GM10248 (cell line): ENCODE data around the gene MYH14.

Source experiments
- CTCF ChIA-PET: fragments of 300-600 bp; sonication (Branson Sonifier 250); formaldehyde crosslinking; extraction: SDS; loops from one replicate; lab custom pipeline; 2021; ENCODE audit warnings: antibody characterized with exemption; lab: Yijun Ruan, JAX
- POLR2A ChIA-PET: fragments of 350-650 bp; sonication (Branson Sonifier 250); formaldehyde crosslinking; extraction: SDS; loops from one replicate; lab custom pipeline; 2020; ENCODE audit warnings: antibody characterized with exemption; lab: Yijun Ruan, JAX
- DNase-seq: peaks from one replicate; pipeline ENCODE4 v3.0.0; 2012; ENCODE audit errors: extremely low spot score
- TF ChIP-seq, protein P1 (sequence below): IDR thresholded peaks from 2 replicates; pipeline ENCODE4 v1.5.1; 2012; ENCODE audit warnings: mild to moderate bottlenecking, low read depth; ENCODE audit errors: extremely low read depth, missing control alignments, control extremely low read depth

MYH14 gene

DNA sequence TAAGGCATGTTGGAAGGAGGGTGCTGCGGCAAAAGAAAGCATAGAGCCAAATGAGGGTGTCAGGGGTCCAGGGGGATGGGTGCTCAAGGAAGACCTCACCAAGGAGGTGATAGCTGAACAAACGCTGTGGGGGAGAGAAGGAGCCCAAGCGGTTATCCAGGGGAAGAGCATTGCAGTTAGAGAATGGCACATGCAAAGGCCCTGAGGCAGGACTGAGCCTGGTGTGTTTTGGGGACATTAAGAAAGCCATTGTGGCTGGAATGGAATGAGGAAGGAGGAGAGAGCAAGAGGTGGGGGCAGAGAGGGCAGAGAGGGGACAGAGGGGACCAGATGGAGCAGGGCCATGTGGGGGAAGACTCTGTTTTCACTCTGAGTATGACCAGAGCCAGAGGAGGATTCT lies 6.1 kb upstream of the MYH14 start:
- TF ChIP-seq, protein P1, sequence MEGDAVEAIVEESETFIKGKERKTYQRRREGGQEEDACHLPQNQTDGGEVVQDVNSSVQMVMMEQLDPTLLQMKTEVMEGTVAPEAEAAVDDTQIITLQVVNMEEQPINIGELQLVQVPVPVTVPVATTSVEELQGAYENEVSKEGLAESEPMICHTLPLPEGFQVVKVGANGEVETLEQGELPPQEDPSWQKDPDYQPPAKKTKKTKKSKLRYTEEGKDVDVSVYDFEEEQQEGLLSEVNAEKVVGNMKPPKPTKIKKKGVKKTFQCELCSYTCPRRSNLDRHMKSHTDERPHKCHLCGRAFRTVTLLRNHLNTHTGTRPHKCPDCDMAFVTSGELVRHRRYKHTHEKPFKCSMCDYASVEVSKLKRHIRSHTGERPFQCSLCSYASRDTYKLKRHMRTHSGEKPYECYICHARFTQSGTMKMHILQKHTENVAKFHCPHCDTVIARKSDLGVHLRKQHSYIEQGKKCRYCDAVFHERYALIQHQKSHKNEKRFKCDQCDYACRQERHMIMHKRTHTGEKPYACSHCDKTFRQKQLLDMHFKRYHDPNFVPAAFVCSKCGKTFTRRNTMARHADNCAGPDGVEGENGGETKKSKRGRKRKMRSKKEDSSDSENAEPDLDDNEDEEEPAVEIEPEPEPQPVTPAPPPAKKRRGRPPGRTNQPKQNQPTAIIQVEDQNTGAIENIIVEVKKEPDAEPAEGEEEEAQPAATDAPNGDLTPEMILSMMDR, result no peak
- ChIA-PET CTCF (no interaction called here), POLR2A (no interaction called here)
- DNase-seq, result no peak

DNA sequence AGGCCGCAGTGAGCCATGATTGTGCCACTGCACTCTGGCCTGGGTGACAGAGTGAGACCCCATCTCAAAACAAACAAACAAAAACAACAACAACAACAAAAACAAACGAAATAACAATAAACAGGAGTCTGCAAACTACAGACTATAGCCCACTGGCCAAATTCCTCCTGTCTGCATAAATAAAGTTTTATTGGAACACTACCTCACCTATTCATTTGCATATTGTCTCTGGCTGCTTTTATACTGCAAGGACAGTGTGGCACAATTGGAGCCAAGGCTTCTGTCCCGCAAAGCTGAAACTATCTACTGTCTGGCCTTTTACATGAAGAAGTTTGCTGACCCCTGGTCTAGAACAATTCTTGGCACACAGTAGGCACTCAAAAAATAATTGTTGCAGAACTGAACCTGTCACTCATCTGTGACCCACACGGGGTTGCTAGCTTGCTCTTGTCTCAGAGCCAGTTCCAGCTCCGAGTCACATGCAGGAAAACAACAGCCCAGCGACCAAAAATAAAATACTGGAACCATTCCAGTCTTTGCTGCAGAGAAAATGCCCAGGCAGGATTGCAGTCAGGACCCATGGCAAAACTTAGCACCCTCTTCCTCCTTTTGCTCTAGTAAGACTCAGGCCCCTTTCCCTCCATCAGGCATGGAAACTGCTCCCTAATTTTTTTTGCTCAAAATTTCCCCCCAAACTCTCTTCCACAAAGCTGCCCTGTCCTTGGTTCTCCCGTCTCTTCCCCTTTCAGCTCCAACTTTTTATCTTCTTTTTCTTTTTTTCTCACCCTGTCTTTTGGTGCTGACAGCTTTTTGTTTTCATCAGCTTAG lies 4.8 kb upstream of the MYH14 start:
- ChIA-PET POLR2A (interaction anchor here (0.6 kb wide), 1 partner anchor 410 kb away, joined by 3 read pairs; no protein-coding TSS in a partner anchor), CTCF (no interaction called here)
- TF ChIP-seq, protein P1, result no peak
- no peak for DNase-seq

DNA sequence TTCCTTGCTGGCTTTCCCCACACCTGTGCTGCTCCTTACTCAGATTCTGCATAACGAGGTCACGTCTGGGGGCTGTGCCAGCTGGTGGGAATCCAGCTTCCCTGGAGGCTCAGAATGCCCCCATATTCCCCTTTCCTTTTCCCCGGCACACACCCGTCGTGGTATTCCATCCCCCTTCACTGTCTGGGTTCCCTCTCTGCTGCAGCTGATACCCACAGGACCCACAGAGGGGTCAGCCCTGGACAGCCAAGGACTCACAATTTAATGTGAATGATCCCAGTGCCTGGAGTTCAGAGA lies 4.2 kb upstream of the MYH14 start:
- CTCF ChIA-PET, result no interaction called here
- POLR2A ChIA-PET, result no interaction called here
- no peak for DNase-seq
- TF ChIP-seq, protein P1, result no peak

DNA sequence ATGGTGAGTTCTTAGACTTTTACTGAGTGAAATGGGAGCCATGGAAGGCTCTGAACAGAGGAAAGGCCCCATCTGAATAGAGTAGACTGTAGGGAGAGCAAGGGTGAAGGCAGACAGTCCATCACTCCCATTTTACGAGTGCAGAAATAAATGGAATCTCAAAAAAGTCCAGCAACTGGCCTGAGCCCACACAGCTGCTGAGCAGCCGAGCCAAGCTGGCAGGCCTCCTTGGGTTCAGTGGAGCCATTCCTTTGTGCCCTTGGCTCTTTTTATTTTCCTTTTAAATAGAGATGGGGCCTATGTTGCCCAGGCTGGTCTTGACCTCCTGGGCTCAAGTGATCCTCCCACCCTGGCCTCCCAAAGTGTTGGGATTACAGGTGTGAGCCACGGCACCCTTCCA lies 1.0 kb upstream of the MYH14 start:
- TF ChIP-seq, protein P1, result no peak
- ChIA-PET CTCF (no interaction called here), POLR2A (no interaction called here)
- DNase-seq, result no peak

DNA sequence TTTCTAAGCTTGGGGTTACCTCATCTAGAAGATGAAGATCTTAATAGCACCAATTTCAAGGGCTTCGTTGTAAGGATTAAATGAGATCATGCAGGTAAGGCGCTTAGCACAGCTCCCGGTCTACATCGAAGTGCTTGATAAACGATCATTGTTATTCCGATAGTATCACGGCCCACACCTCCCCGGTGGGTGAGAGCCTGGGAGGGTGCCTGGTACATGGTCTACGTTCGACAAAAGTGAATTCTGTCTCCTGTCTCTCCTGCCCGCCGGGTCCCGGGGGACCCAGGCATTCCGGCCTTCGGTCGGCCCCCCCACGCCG lies 501 bp upstream of the MYH14 start:
- no peak for DNase-seq
- TF ChIP-seq, protein P1, result no peak
- CTCF ChIA-PET, result no interaction called here
- POLR2A ChIA-PET, result no interaction called here

DNA sequence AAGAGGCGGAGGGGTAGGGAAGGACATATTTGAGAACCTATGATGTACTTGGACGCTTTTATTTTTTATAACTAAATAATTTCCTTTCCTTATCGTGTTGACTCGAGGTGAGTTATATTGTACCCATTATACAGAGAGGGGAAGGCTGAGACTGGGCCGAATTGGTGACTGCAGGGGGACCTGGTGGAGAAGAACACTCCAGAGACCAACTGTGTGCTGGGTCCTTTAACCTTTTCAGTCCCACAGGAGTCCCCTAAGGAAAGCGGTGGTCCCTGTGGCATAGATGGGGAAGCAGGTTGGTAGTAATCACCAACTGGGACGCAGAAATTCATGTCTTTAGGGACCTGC lies 633 bp downstream of the MYH14 start:
- TF ChIP-seq, protein P1, result no peak
- ChIA-PET CTCF (no interaction called here), POLR2A (no interaction called here)
- DNase-seq, result no peak
